ENCODE measurements around the gene ST3GAL5.
A peak's percentile ranks its signal among the peaks of the same experiment; 100 is the strongest.

ST3GAL5 gene

DNA sequence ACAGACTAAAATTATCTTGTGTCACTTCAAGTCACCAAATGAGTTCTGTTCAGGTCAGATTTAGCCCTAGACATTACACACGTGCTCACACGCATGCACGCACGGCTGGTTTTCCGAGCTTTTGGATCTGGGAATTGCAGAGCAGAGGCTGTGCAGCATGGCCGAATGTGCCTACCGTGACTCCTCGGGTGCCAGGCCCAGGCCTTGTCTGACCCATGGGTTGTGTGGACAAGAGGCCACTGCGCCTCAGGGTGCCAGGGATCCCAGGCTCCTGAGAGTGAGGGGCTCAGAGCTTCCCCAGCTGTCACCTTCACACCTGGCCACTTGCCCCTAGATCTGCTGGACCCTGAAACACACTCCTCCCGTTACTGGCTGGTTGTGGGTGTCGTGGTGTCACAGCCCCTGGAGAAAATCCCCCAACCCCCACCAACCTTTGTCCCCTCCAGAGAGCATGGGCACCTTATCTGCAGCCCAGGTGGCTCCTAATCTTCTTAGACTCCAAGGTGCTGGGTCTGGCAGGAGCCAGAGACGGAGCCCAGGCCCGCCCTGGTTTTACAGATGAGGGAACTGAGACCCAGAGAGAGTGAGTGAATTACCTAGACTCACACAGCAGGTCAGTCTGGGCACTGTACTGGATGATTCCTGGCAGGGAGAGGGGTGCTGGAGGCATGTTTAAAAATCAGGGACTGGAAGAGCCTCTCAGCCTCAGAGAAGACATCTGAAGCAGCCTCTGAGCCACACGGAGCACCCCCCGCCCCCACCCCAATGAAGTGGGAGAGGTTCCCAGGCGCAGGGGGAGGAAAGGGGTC is 78.2 kb downstream of the ST3GAL5 start:
- Histone ChIP-seq H3K9me3 (ENCODE audit: low read depth, low read length) (no peaks in the 10 kb centered on the region), H3K27ac (peak overlapping the region; percentile 58; the same call in 1 of the 2 replicates), H3K4me3 (no peak overlapping the region), H3K9ac (ENCODE audit: insufficient read length) (peak overlapping the region; percentile 42), H3K36me3 (ENCODE audit: insufficient read depth, low read length) (no peaks in the 10 kb centered on the region)
- DNase-seq (ENCODE audit: low read depth, low spot score) = no peak
- no peak for TF ChIP-seq EZH2 (IDR thresholded peaks at IDR 0.05)

DNA sequence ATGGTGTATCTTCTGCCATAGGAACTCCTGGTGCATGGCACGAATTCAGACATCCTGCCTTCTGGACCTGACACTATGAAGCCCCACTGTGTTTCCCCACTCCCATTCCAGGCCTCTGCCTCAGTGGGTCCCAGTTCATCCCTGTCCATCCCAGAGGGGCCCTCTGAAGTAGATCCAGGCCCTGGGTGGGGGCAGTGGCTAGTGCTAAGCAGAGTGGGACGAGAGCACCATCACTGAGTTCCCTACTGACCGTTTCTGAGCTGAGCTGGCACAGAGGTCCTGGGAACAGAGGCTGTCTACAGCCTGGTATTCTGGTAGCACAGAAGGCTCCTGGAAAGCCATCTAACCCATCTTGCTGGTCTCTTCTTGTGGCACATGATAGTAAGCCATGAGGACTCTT is 81.0 kb downstream of the ST3GAL5 start:
- H3K36me3 ChIP-seq (ENCODE audit: insufficient read depth, low read length) = no peaks in the 10 kb centered on the region
- no peaks in the 10 kb centered on the region for H3K9me3 ChIP-seq (ENCODE audit: low read depth, low read length)
- H3K9ac ChIP-seq (ENCODE audit: insufficient read length) = no peak overlapping the region
- no peak overlapping the region for H3K4me3 ChIP-seq
- TF ChIP-seq POLR2AphosphoS5 (IDR thresholded peaks at IDR 0.05; ENCODE audit: borderline replicate concordance, low read depth, low read length) = no peak
- TF ChIP-seq EZH2 (IDR thresholded peaks at IDR 0.05) = no peak
- TF ChIP-seq FOXP2 (optimal IDR thresholded peaks at IDR 0.05; ENCODE audit: control extremely low read depth, extremely low read length, insufficient read depth) = no peak
- H3K27ac ChIP-seq = no peak overlapping the region
- DNase-seq (ENCODE audit: low read depth, low spot score) = no peak

DNA sequence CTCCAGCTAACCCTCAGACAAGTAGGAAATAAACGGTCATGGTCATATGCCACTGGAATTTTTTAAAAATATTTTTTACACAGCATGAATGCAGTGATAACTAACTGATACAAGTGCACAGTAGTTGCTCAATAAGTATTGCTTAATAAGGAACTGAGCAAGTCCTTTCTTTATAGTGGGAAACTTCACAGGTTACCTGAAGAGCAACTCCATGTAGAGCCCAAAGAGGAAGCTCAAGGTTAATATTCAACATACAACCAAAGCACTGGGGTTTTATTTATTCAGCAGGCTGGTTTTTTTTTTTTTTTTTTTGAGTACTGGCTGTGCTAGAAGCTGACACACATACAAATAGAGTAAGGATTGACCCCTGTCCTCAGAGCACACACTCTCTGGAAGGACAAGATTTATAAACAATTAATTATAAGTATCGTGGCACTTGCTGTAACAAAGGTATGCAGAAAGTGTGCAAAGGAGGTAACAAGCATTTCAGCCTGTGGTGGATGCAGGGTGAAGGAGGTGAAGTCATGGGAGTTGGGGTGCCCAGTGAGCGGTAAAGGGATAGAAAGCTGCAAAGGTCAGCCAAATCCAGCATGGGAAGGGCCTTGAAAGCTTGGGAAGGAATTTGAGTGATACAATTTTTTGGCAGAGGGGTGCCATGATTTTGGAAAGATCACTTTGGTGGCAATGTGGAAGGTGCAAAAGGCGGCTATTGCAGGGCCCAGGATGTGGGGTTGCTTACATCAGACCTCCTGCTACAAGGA is 82.3 kb downstream of the ST3GAL5 start:
- no peaks in the 10 kb centered on the region for H3K36me3 ChIP-seq (ENCODE audit: insufficient read depth, low read length)

DNA sequence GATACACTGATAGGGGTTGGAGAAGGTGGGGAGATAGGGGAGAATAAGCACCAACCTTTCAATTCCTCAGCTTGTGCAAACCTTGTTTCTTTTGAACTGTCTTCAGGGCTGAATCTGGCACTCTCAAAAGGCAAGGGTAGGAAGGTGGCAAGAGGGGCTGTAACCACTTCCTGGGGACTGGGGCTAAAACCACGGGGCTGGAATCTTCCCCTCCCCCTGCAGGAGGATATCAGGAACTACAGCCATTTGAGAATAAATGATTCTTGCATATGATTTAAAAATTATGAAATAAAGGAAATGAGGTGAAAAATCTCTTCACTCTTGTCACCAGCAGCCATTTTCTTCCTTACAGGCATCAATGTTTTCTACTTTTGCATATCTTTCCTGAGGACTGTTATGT is 84.2 kb downstream of the ST3GAL5 start:
- Histone ChIP-seq H3K9me3 (ENCODE audit: low read depth, low read length) (no peaks in the 10 kb centered on the region), H3K4me3 (no peak overlapping the region), H3K27ac (no peak overlapping the region), H3K9ac (ENCODE audit: insufficient read length) (no peak overlapping the region), H3K36me3 (ENCODE audit: insufficient read depth, low read length) (no peaks in the 10 kb centered on the region)
- no peak for DNase-seq (ENCODE audit: low read depth, low spot score)
- TF ChIP-seq POLR2AphosphoS5 (IDR thresholded peaks at IDR 0.05; ENCODE audit: borderline replicate concordance, low read depth, low read length) = no peak
- no peak for TF ChIP-seq EZH2 (IDR thresholded peaks at IDR 0.05)

More for the DNA sequence above, 82.3 kb downstream of the ST3GAL5 start:
- no peaks in the 10 kb centered on the region for H3K9me3 ChIP-seq (ENCODE audit: low read depth, low read length)
- no peak overlapping the region for H3K4me3 ChIP-seq
- DNase-seq (ENCODE audit: low read depth, low spot score) = no peak
- no peak overlapping the region for H3K9ac ChIP-seq (ENCODE audit: insufficient read length)
- TF ChIP-seq POLR2AphosphoS5 (IDR thresholded peaks at IDR 0.05; ENCODE audit: borderline replicate concordance, low read depth, low read length) = no peak
- TF ChIP-seq EZH2 (IDR thresholded peaks at IDR 0.05) = no peak
- TF ChIP-seq FOXP2 (optimal IDR thresholded peaks at IDR 0.05; ENCODE audit: control extremely low read depth, extremely low read length, insufficient read depth) = no peak
- H3K27ac ChIP-seq = no peak overlapping the region

DNA sequence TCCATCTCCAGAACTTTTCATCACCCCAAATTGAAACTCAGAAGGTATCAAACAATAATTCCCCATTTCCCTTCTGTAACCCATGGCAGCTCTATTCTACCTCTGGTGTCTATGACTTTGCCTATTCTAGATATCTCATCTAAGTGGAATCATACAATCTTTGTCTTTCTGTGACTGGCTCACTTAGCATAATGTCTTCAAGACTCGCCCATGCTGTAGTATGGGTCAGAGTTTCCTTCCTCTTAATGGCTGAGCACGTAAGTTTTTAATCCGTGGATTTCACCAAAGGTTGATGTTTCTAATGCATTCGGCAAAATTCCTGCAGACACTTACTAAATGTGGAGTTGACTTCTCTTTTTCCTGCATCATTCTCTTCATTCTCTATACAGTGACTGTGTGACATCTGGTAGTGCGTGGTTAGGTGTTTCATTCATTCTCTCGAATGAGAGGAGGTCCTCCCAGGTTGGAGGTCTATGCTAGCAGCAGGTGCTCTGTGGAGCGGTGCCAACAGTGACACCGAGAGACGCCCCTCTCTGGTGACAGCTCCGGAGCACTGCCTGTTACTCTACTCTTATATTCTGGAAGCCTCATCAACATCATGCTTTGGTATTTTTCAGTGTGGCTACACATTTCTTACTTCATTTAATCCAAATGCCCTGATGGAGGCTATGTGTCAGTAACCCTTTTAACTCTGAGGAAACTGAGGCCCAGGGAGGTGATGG is 84.9 kb downstream of the ST3GAL5 start:
- no peak for TF ChIP-seq FOXP2 (optimal IDR thresholded peaks at IDR 0.05; ENCODE audit: control extremely low read depth, extremely low read length, insufficient read depth)
- no peak for TF ChIP-seq EZH2 (IDR thresholded peaks at IDR 0.05)
- no peak for TF ChIP-seq POLR2AphosphoS5 (IDR thresholded peaks at IDR 0.05; ENCODE audit: borderline replicate concordance, low read depth, low read length)
- H3K9me3 ChIP-seq (ENCODE audit: low read depth, low read length) = no peaks in the 10 kb centered on the region
- no peak for DNase-seq (ENCODE audit: low read depth, low spot score)
- no peak overlapping the region for H3K4me3 ChIP-seq
- H3K27ac ChIP-seq = no peak overlapping the region
- H3K36me3 ChIP-seq (ENCODE audit: insufficient read depth, low read length) = no peaks in the 10 kb centered on the region
- H3K9ac ChIP-seq (ENCODE audit: insufficient read length) = no peak overlapping the region

DNA sequence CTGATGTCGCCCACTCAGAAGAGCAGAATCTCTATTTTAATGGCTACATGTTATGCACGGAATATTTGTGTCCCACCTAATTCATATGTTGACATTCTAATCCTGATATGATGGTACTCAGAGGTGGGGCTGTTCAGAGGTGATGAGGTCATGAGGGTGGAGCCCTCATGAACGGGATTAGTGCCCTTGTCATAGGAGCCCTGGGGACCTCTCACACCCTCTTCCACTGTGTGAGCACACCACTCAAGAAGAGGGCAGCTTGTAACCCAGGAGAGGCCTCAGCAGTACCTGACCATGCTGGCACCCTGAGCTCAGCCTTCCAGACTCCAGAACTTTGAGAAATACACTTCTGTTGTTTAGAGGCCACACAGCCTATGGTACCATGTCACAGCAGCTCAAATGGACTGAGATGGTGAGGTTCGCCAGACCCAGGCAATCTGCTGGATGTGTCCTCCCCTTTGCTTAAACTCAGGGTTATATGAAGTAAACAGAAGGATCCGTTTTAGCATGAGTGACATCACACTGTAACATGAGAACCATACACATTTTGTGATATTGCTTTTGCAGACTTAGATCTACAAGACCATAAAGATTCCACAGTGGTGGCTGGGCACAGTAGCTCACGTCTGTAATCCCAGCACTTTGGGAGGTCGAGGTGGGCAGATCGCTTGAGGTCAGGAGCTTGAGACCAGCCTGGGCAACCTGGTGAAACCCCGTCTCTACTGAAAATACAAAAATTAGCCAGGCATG is 86.3 kb downstream of the ST3GAL5 start:
- Histone ChIP-seq H3K9ac (ENCODE audit: insufficient read length) (no peak overlapping the region), H3K27ac (no peak overlapping the region), H3K4me3 (no peak overlapping the region), H3K9me3 (ENCODE audit: low read depth, low read length) (no peaks in the 10 kb centered on the region), H3K36me3 (ENCODE audit: insufficient read depth, low read length) (no peaks in the 10 kb centered on the region)
- TF ChIP-seq POLR2AphosphoS5 (IDR thresholded peaks at IDR 0.05; ENCODE audit: borderline replicate concordance, low read depth, low read length) (no peak), FOXP2 (optimal IDR thresholded peaks at IDR 0.05; ENCODE audit: control extremely low read depth, extremely low read length, insufficient read depth) (no peak), EZH2 (IDR thresholded peaks at IDR 0.05) (no peak)
- no peak for DNase-seq (ENCODE audit: low read depth, low spot score)

DNA sequence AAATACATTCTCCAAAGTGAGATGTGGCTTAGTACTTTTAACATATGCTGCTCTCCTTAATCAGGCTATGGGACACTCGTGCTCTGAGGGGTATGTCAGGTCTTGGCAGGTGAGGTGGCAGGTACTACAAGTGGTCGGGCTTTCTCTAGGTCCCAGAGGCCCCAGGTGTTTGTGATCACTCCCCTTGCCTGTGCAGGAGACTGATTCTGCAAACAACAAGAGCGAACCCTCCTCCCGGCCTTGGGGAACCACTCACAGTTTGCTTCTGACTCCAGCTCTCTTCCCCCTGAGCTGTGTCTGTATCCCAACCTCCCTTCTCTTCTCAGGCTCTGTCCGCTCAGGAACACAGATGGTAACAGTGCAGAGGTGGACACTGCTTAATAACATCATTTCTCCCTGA is 86.9 kb downstream of the ST3GAL5 start:
- no peaks in the 10 kb centered on the region for H3K9me3 ChIP-seq (ENCODE audit: low read depth, low read length)
- H3K9ac ChIP-seq (ENCODE audit: insufficient read length) = no peak overlapping the region
- no peaks in the 10 kb centered on the region for H3K36me3 ChIP-seq (ENCODE audit: insufficient read depth, low read length)
- no peak for TF ChIP-seq EZH2 (IDR thresholded peaks at IDR 0.05)
- TF ChIP-seq POLR2AphosphoS5 (IDR thresholded peaks at IDR 0.05; ENCODE audit: borderline replicate concordance, low read depth, low read length) = no peak
- TF ChIP-seq FOXP2 (optimal IDR thresholded peaks at IDR 0.05; ENCODE audit: control extremely low read depth, extremely low read length, insufficient read depth) = no peak
- no peak overlapping the region for H3K27ac ChIP-seq
- no peak for DNase-seq (ENCODE audit: low read depth, low spot score)
- no peak overlapping the region for H3K4me3 ChIP-seq

DNA sequence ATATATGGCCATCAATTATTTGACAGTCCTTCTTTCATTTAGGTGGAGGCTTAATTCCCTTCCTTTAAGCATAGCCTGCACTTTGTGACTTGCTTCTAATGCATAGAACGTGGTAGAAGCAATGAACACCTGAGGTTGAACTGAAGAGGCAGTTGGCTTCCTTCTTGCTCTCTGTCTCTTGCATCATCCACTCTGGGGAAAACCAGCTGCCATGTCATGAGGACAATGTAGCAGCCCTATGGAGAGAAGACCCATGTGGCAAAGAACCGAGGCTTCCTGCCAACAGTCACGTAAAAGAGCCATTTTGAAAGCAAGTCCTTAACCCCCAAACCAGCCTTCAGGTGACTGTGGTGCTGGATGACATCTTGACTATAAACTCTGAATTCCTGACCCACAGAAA is 88.2 kb downstream of the ST3GAL5 start:
- no peak for DNase-seq (ENCODE audit: low read depth, low spot score)

More for the DNA sequence above, 88.2 kb downstream of the ST3GAL5 start:
- Histone ChIP-seq H3K9me3 (ENCODE audit: low read depth, low read length) (no peaks in the 10 kb centered on the region), H3K4me3 (no peak overlapping the region), H3K9ac (ENCODE audit: insufficient read length) (no peak overlapping the region), H3K36me3 (ENCODE audit: insufficient read depth, low read length) (no peaks in the 10 kb centered on the region), H3K27ac (no peak overlapping the region)
- TF ChIP-seq EZH2 (IDR thresholded peaks at IDR 0.05) = no peak

Measured in SK-N-MC (cell line).